SK-N-SH (cell line): ENCODE data around the gene CSNK1E. TPM values are rescaled to one million over a fixed set of nuclear protein-coding genes. Genes with fewer than 3 reads are reported as not detected.
"Not testable (repeated sequence)": the region's sequence is repeated elsewhere in the genome, so short reads cannot be mapped to it uniquely, and the experiment has no call there.

Experiments
- CTCF ChIA-PET: fragments of 300-600, 350-600 bp; formaldehyde crosslinking; extraction: SDS; loops from one replicate; lab custom pipeline; 2021; lab: Yijun Ruan, JAX
- POLR2A ChIA-PET: fragments of 350-600 bp; sonication (Branson Sonifier 250); formaldehyde crosslinking; extraction: SDS; loops from one replicate; lab custom pipeline; 2020; ENCODE audit warnings: antibody characterized with exemption, inconsistent platforms; lab: Yijun Ruan, JAX
- DNase-seq: peaks from one replicate; pipeline ENCODE4 v3.0.0; 2012
- H2AFZ ChIP-seq: fragments of 200-600 bp; sonication (generic); 2 replicates; pipeline ENCODE4 v1.8.1; 2016; ENCODE audit warnings: antibody characterized with exemption, mild to moderate bottlenecking, low read depth
- H3F3A ChIP-seq: fragments of 200-600 bp; sonication (generic); replicated peaks from 2 replicates; pipeline ENCODE3; 2016; ENCODE audit warnings: antibody characterized with exemption, mild to moderate bottlenecking; ENCODE audit not compliant: insufficient read depth
- H3K27ac ChIP-seq, 2 experiments: fragments of 200-500 bp in 1 of 2; fragments of 200-600 bp in 1 of 2; sonication (Bioruptor generic) in 1 of 2; sonication (generic), shearing (Covaris generic) in 1 of 2; 2 replicates each; pipeline versions ENCODE4 v1.5.1 to v1.6.1; 2014 to 2016; ENCODE audit warnings: low read depth in 2 of 2, inconsistent platforms in 1 of 2, low read length in 1 of 2, mild to moderate bottlenecking in 1 of 2, mixed read lengths in 1 of 2
- H3K27me3 ChIP-seq: fragments of 200-600 bp; sonication (generic), shearing (Covaris generic); 2 replicates; pipeline ENCODE4 v1.6.1; 2016; ENCODE audit warnings: mixed run types; ENCODE audit not compliant: insufficient read depth
- H3K36me3 ChIP-seq, 2 experiments: fragments of 200-500 bp in 1 of 2; fragments of 200-600 bp in 1 of 2; sonication (Bioruptor generic) in 1 of 2; sonication (generic) in 1 of 2; replicated peaks in 1 of 2; 2 replicates each; pipeline versions ENCODE3 to v1.5.1; 2014 to 2016; ENCODE audit warnings: low read length in 1 of 2, mild to moderate bottlenecking in 1 of 2; ENCODE audit not compliant: insufficient read depth in 2 of 2, control insufficient read depth in 1 of 2
- H3K4me1 ChIP-seq, 2 experiments: fragments of 200-500 bp in 1 of 2; fragments of 200-600 bp in 1 of 2; sonication (Bioruptor generic) in 1 of 2; sonication (generic), shearing (Covaris generic) in 1 of 2; 2 replicates each; pipeline versions ENCODE4 v1.5.1 to v1.6.1; 2014 to 2016; ENCODE audit warnings: low read depth in 1 of 2, low read length in 1 of 2, mixed run types in 1 of 2; ENCODE audit not compliant: insufficient read depth in 2 of 2, control insufficient read depth in 1 of 2
- H3K4me2 ChIP-seq: fragments of 200-600 bp; sonication (generic), shearing (Covaris generic); 2 replicates; pipeline ENCODE4 v1.6.1; 2017; ENCODE audit warnings: mixed run types
- H3K4me3 ChIP-seq, 2 experiments: fragments of 200-500 bp in 1 of 2; fragments of 200-600 bp in 1 of 2; sonication (Bioruptor generic) in 1 of 2; sonication (generic), shearing (Covaris generic) in 1 of 2; 2 replicates each; pipeline versions ENCODE4 v1.5.1 to v1.8.1; 2014 to 2016; ENCODE audit warnings: low read depth in 2 of 2, inconsistent platforms in 1 of 2, low read length in 1 of 2, mild to moderate bottlenecking in 1 of 2, mixed read lengths in 1 of 2, moderate library complexity in 1 of 2
- H3K79me2 ChIP-seq: fragments of 200-600 bp; sonication (generic); 2 replicates; pipeline ENCODE4 v1.8.1; 2017; ENCODE audit warnings: mild to moderate bottlenecking; ENCODE audit not compliant: insufficient read depth
- H3K9ac ChIP-seq: fragments of 200-600 bp; sonication (generic); 2 replicates; pipeline ENCODE4 v1.6.1; 2017; ENCODE audit warnings: mixed run types
- H3K9me2 ChIP-seq: fragments of 200-600 bp; sonication (generic); 2 replicates; pipeline ENCODE4 v1.6.1; 2017; ENCODE audit warnings: mixed run types
- H3K9me3 ChIP-seq: fragments of 200-600 bp; sonication (generic); 2 replicates; pipeline ENCODE4 v1.6.1; 2017; ENCODE audit warnings: mixed run types, mild to moderate bottlenecking, moderate library complexity
- H4K20me1 ChIP-seq: fragments of 200-600 bp; sonication (generic); 2 replicates; pipeline ENCODE4 v1.6.1; 2017; ENCODE audit warnings: mild to moderate bottlenecking, mixed run types; ENCODE audit not compliant: insufficient read depth
- ELF1 ChIP-seq: IDR thresholded peaks from 2 replicates; pipeline ENCODE4 v1.4.0; 2012
- EP300 ChIP-seq, 2 experiments: IDR thresholded peaks; 2 replicates each; pipeline versions ENCODE4 v1.4.0 to v1.6.1; 2012; ENCODE audit warnings: borderline replicate concordance in 1 of 2, low read depth in 1 of 2, low read length in 1 of 2
- FOXJ3 ChIP-seq: sonication (generic); formaldehyde crosslinking; IDR thresholded peaks from 2 replicates; pipeline ENCODE4 v1.5.1; 2020; ENCODE audit warnings: mild to moderate bottlenecking, missing genetic modification reagents
- FOXM1 ChIP-seq: IDR thresholded peaks from 2 replicates; pipeline ENCODE4 v1.4.0; 2012; ENCODE audit warnings: low read depth, mild to moderate bottlenecking
- POLR2AphosphoS5 ChIP-seq: IDR thresholded peaks from 2 replicates; pipeline ENCODE4 v1.6.1; 2012; ENCODE audit warnings: low read depth, low read length
- RAD21 ChIP-seq: IDR thresholded peaks from 2 replicates; pipeline ENCODE4 v1.6.1; 2012; ENCODE audit warnings: mild to moderate bottlenecking, low read length
- TCF12 ChIP-seq: IDR thresholded peaks from 2 replicates; pipeline ENCODE4 v1.4.0; 2012
- YY1 ChIP-seq: IDR thresholded peaks from 2 replicates; pipeline ENCODE4 v1.4.0; 2012; ENCODE audit warnings: low read depth, mild to moderate bottlenecking
- WGBS: methylation state at CpG from one replicate; pipeline ENCODE4 v1.1.6; 2017; ENCODE audit warnings: low lambda C conversion rate; 5-methylcytosine and 5-hydroxymethylcytosine counted together
- polyA plus RNA-seq, 3 experiments: library from polyadenylated mRNA; depleted of rRNA; stranded (reverse); fragments of >200 nt; gene quantifications; 2 replicates each; pipeline ENCODE4 v1.2.3, GENCODE V29; 2012
- TF ChIP-seq, protein P1 (sequence below): fragments of 200-600 bp; sonication (generic); IDR thresholded peaks from 2 replicates; pipeline ENCODE4 v1.6.1; 2017; ENCODE audit warnings: antibody characterized with exemption, mild to moderate bottlenecking, moderate library complexity
- TF ChIP-seq, protein P2 (sequence below): fragments of 150-350 bp; IDR thresholded peaks from 2 replicates; pipeline ENCODE4 v1.6.1; 2017; ENCODE audit warnings: antibody characterized with exemption, low read length, low read depth, borderline replicate concordance

Gene CSNK1E
- polyA plus RNA-seq, 1 of the 3 experiments (the other 2 are of a cell fraction): 130 TPM

GRCh38 chr22:38345782-38346181 lies 28.5 kb upstream of the CSNK1E start:
- TF ChIP-seq YY1: no peak
- no peak for TF ChIP-seq ELF1
- TF ChIP-seq, protein P1, sequence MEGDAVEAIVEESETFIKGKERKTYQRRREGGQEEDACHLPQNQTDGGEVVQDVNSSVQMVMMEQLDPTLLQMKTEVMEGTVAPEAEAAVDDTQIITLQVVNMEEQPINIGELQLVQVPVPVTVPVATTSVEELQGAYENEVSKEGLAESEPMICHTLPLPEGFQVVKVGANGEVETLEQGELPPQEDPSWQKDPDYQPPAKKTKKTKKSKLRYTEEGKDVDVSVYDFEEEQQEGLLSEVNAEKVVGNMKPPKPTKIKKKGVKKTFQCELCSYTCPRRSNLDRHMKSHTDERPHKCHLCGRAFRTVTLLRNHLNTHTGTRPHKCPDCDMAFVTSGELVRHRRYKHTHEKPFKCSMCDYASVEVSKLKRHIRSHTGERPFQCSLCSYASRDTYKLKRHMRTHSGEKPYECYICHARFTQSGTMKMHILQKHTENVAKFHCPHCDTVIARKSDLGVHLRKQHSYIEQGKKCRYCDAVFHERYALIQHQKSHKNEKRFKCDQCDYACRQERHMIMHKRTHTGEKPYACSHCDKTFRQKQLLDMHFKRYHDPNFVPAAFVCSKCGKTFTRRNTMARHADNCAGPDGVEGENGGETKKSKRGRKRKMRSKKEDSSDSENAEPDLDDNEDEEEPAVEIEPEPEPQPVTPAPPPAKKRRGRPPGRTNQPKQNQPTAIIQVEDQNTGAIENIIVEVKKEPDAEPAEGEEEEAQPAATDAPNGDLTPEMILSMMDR: no peak
- TF ChIP-seq POLR2AphosphoS5: no peak
- TF ChIP-seq EP300 (IDR thresholded peaks at IDR 0.05; ENCODE audit: borderline replicate concordance in 1 of 2, low read depth in 1 of 2, low read length in 1 of 2): no peak
- TF ChIP-seq RAD21: no peak
- TF ChIP-seq TCF12: no peak
- TF ChIP-seq FOXJ3 (CRISPR knock-in tag): no peak
- TF ChIP-seq FOXM1: no peak
- TF ChIP-seq, protein P2, sequence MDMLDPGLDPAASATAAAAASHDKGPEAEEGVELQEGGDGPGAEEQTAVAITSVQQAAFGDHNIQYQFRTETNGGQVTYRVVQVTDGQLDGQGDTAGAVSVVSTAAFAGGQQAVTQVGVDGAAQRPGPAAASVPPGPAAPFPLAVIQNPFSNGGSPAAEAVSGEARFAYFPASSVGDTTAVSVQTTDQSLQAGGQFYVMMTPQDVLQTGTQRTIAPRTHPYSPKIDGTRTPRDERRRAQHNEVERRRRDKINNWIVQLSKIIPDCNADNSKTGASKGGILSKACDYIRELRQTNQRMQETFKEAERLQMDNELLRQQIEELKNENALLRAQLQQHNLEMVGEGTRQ: no peak
- Histone ChIP-seq H3K27me3 (no peaks in the 10 kb centered on the region), H3K4me3 (no peak overlapping the region), H3K9me2 (no peaks in the 10 kb centered on the region), H3K79me2 (no peaks in the 10 kb centered on the region), H4K20me1 (no peaks in the 10 kb centered on the region), H2AFZ (no peak overlapping the region), H3K36me3 (no peaks in the 10 kb centered on the region), H3K4me2 (no peak overlapping the region), H3K9me3 (no peaks in the 10 kb centered on the region), H3K27ac (no peak overlapping the region), H3K4me1 (no peaks in the 10 kb centered on the region), H3K9ac (no peak overlapping the region), H3F3A (no peaks in the 10 kb centered on the region)
- CTCF ChIA-PET: no interaction called here
- WGBS: 84% methylated on average over 5 of the region's 6 CpGs
- POLR2A ChIA-PET: no interaction called here
- no peak for DNase-seq

- POLR2A ChIA-PET: not testable (repeated sequence)
- WGBS: 77% methylated on average over 6 of the region's 6 CpGs
These were observed 22.7 kb upstream of the CSNK1E start for GRCh38 chr22:38339893-38340292.

More at GRCh38 chr22:38339893-38340292, 22.7 kb upstream of the CSNK1E start:
- H3K27me3 ChIP-seq, H3K9me2 ChIP-seq, H3F3A ChIP-seq, H3K4me2 ChIP-seq, H3K9ac ChIP-seq, H2AFZ ChIP-seq, H3K27ac ChIP-seq, CTCF ChIA-PET, H3K79me2 ChIP-seq, H4K20me1 ChIP-seq, DNase-seq, H3K36me3 ChIP-seq, H3K9me3 ChIP-seq, H3K4me3 ChIP-seq, H3K4me1 ChIP-seq: not testable (repeated sequence)
